Epithelial cell of prostate (primary cell): ENCODE data around the gene IQCF2.
"Not testable (repeated sequence)": the region's sequence is repeated elsewhere in the genome, so short reads cannot be mapped to it uniquely, and the experiment has no call there.

Source experiments
- DNase-seq: peaks from one replicate; pipeline ENCODE4 v3.0.0-alpha.2; 2011; ENCODE audit warnings: low read depth, low spot score
- H3K27ac ChIP-seq: fragments of 450-650 bp; 2 replicates; pipeline ENCODE4 v1.5.1; 2017; ENCODE audit warnings: mild to moderate bottlenecking

The IQCF2 gene

DNA sequence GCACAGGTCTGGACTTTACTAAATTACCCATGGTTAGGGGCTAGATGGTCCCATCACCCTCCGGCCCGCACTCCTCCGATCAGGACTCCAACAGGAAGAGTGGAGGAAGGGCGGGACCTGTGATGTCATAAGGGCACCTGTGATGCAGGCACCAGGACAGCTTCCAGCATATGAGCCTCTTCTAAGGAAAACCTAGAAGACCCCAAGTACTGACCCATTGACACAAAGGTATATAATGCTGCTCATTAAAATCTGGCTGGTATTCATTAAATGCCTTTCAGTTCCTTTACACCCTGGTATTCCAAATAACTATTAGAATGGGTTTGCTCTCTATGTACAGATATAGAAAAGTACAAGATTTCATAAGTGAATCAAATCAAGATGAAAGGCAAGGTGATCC is 14.1 kb downstream of the IQCF2 start, which contains the start of gene IQCF5:
Gene IQCF5 (minus strand): TSS at position 101 of the 400 bp plus-strand sequence. CDS start 70 bp downstream, at position 31.
- DNase-seq: no peak
- H3K27ac ChIP-seq: no peak within 1 kb of the TSS

DNA sequence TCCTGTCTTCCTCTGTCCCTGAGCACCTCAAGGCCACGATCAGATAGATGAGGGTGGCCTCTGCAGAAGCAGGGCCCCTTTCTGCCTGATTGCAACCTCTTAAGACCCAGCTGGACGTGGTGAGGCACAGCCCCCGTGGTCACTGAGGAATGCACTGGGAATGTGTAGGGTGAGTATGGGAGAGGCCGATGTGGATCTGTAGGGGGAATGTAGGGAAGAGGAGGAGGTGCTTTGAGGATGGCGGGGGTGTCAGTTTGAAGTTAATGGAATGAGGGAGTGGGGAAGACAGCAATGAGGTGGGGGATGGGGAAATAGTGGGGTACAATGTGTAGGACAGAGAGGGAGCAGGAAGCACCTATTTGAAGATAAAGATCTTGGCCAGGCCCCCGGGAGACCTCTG is 14.8 kb downstream of the IQCF2 start:
- H3K27ac ChIP-seq: no peak overlapping the region
- DNase-seq: no peak

DNA sequence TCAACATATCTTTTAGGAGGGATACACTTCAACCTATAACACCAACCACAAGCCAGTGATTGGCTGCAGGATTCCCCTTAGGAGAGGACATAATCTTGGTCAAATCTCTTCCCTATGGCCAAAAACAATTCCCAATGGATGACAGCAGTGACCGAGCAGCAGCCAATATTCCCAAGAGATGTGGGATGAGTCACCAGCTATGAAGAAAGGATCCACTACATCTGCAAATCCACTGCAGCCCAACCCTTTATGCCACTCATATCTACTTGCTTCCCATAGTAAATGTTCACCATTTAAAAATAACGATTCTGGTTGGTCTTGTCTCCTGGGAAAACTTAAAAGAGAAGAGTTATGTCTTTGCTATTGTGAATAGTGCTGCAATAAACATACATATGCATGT is 18.5 kb downstream of the IQCF2 start:
- no peak overlapping the region for H3K27ac ChIP-seq
- DNase-seq: no peak

DNA sequence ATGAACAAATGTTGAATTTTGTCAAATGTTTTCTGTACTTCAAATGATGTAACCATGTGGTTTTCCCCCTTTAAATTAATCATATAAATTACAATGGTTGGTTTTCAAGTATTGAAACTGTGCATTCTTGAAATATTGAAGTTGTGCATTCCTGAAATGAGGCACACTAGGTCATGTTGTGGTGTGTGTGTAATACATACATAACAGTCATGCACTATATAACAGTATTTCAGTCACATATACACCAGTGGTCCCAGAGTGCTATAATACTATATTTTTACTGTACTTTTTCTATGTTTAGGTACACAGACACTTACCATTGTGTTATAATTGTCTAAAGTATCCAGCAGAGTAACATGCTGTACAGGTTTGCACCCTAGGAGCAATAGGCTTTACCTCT is 25.0 kb downstream of the IQCF2 start:
- H3K27ac ChIP-seq: no peak overlapping the region
- no peak for DNase-seq

DNA sequence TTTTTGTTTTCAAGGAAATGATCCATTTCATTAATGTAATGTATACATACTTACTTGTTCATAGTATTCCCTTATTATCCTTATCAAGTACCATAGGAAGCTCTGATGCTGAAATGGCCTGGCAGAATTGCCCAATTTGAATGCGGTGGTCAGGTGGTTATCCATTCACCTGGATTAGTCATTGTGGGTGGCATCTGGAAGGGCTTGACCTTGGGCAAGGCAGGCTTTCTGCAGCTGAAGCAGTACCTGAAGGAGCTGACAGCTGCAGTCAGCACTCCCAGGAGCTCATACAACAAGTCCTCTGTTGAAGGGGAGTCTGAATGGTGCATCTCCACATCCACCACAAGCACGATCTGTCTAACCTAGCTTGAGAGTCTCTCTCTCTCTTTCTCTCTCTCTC is 26.2 kb downstream of the IQCF2 start:
- no peak for DNase-seq
- no peak overlapping the region for H3K27ac ChIP-seq

DNA sequence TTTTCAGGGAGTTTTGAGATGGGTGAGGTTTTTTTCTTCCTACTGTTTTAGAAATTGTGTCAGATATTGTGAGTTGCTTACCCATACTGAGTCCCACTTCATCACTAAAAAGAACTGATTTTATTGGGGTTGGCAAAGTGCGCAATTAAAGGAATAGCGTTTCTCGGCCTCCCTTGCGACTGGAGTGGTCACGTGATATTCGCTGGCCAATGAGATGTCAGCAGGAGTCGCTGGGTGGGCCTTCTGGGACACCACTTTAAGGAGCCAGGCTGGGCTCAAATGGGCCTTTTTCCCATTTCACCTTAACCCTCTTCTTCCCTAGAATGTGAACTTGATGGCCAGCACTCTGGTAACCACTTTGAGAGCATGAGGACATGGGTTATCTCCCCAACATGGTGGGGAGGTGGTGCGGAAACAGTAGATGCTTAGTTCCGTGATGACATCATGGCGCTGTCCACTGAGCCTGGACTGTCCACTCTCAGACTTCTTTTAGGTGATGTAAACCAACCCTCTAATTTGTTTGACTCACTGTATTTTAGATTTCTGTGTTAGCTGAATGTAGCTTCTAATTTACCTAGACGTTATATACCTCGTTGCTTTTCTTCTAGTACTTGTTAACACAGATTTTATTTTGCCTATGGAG is 27.2 kb downstream of the IQCF2 start:
- no peak for DNase-seq
- no peak overlapping the region for H3K27ac ChIP-seq

DNA sequence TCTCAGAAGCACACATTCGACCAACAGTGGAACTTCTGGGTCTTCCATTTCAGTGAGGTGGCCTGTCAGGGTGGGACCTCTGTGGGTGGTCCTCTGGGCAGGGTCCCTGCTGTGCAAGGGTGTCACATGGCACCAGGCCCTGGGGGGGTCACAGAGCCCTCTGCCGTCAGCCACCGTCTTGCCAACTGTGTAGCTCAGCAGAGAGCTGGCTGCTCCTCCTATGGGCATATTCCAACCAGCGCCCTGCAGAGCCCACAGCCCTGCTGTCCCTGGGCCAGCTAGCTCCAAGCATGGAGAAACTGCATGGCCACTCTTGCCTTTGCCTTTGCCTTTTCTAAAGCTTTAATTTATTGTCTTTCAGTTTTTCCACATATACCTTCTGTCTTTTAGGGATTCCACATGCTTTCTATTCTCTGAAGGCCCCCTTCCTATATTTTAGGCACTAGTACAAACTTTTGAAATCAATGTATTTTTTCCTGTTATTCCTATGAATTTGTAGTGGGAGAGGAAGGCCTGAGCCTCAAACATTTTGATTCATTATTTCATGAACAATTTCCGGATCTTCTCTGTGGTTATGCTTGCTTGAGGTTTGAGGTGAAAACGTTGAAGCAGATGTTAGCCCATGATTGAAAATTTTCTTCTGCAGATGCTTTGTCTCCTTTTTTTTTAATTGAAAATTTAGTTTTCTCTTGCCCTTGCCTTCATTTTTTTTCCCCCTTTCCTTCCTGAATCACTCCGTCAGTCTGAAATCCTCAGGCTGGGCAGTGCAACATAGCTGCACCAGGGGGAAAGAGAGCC is 30.0 kb downstream of the IQCF2 start:
- no peak overlapping the region for H3K27ac ChIP-seq
- DNase-seq: no peak

DNA sequence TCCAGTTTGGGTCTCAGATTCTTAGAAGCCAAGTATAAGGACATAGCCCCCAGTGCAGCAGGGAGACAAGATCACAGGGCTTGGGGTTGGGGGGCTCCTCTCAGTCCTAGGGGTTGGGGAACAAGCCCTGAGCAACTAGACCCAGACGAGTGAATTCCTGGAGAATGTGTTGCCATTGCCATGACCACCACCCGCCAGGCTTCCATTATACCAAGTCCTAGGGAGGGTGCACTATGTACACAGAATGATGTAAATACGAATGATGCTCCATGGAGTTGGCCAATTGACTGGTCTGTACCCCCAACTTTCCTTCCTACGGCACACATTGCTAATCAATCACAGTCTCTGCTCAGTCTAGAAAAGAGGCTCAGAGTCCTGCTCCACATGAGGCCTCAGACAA is 33.0 kb downstream of the IQCF2 start:
- DNase-seq: no peak

DNA sequence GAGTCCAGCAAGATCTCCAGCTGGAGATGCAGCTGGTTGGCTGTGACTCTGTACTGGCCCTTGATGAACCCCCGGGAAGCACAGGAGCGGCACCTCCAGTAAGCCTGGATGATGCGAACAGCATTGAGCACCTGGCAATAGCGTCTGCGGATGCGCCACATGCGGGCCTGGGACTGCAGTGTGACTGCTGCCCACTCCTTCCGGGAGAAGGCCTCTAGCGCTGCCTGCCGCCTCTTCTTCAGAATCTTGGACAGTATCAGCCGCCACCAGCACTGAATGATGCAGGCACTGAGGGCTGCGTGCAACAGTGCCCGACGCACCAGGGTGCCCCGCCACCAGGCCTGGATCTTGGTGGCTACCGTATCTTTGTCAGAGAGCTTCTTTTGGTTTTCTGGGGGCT is 33.5 kb downstream of the IQCF2 start:
- no peak for DNase-seq
- no peak overlapping the region for H3K27ac ChIP-seq

More for the DNA sequence above, 33.0 kb downstream of the IQCF2 start:
- H3K27ac ChIP-seq: no peak overlapping the region

DNA sequence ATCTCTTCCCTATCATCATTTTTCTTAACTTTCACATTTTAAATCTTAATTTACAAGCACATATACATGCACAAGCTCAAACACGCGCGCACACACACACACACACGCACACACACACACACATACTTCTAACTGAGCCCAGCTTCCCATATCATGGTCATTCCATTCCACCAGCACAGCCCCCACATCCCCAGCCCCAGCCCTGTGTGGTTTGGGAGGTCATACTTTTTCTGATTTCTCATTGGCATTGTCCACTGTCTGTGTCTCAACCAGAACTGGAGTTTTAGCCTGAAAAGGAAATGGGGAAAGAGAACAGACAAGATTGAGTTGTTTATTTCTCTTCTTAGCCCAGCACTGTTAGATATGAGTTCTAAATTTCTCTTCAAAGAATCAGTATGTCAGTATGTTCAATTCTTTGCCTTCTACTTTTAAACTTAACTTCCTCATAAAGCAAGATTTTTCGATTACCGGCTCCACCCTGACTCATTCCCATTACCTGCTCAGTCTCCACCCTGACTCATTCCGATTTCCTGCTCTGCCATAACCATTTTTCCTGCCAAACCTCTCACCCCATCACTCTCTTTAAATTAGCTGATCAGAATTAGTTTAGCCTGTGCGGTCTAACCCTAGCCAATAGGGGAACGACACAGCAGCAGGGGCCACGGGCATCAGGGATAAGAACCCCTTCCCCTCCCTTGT is 35.3 kb downstream of the IQCF2 start:
- no peak overlapping the region for H3K27ac ChIP-seq
- DNase-seq: no peak

DNA sequence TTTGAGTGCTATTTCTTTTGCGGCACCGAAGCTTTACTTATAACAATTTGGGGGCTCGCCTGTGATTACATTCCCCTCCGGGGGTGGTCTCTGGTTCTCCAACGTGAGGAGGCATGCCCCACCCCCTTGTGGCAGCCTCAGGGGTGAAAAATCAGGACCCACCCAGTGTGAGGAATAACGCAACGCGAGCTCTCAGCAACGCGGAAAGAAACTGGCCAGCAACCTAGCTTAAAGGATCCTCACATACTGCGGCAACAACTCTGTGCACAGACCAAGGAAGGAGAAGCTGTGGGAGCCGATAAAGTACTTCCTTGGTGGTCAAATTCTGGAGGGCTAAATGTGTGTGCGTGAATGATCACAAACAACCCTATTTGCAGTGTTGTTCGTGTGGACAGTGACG is 36.0 kb downstream of the IQCF2 start:
- no peak overlapping the region for H3K27ac ChIP-seq
- no peak for DNase-seq

DNA sequence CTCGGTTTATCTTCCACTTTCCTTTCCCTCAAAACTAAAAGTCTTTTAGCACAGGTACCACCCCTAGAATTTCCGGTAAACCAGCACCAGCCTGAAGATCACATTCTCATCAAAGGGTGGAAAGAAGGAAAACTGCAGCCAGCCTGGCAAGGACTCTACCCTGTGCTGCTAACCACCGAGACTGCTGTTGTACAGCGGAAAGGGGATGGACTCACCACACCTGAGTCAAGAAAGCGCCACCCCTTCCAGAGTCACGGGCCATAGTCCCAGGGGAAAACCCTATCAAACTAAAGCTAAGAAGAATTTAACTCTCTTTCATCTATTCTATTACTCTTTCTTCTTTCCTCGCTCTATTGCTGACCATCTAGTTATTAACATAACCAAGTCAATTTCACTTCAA is 38.6 kb downstream of the IQCF2 start:
- not testable (repeated sequence) for DNase-seq, H3K27ac ChIP-seq

DNA sequence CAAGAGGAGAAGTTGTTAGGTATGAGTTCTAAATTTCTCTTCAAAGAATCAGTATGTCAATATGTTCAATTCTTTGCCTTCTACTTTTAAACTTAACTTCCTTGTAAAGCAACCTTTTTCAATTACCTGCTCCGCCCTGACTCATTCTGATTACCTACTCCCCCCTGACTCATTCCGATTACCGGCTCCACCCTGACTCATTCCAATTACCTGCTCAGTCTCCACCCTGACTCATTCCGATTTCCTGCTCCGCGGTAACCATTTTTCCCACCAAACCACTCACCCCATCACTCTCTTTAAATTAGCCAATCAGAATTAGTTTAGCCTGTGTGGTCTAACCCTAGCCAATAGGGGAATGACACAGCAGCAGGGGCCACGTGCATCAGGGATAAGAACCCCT is 40.9 kb downstream of the IQCF2 start:
- DNase-seq: peak; percentile 79
- peak overlapping the region; percentile 71 for H3K27ac ChIP-seq

DNA sequence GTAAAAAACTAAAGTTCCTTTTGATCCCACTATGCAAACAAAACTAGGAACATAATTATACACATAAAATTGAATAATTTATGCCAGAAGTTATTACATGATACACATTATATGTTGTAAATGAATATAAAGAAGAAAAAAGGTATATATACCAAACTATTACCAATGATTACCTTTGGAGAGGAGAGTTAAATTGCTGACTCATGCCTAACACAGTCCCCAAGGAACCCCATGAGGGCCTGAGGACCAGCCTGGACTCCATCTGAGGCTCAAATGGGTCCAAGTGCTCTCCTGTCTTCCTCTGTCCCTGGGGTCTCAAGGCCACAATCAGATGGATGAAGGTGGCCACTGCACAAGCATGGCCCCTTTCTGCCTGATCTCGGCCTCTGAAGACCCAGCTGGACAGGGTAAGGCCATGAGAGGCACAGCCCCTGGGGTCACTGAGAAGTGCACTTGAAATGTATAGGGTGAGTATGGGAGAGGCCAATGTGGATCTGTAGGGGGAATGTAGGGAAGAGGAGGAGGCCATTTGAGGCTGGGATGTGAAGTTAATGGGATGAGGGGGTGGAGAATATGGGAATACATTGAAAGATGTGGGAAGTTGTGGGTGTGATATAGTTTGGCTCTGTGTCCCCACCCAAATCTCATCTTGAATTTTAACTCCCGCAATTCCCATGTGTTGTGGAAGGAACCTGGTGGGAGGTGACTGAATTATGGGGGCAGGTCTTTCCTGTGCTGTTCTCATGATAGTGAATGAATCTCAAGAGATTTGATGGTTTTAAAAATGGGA is 42.8 kb downstream of the IQCF2 start:
- DNase-seq: no peak
- H3K27ac ChIP-seq: no peak overlapping the region

DNA sequence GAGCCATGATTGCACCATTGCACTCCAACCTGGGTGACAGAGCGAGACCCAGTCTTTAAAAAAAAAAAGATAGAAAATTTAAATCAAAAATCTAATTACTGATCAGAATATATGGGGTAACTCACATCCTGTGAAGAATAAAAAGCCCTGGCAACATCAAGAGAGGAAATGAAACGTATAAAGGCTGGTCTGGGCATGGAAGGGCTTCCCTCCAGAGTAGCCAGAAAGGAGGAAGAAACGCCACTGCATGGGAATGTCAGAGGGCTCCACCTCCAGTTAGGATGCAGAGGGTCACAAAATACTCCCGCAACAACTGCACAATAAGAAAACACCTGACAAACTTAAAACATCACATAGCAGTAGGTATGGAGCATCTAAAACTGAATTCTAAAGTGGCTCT is 46.6 kb downstream of the IQCF2 start:
- DNase-seq: no peak

More for the DNA sequence above, 46.6 kb downstream of the IQCF2 start:
- H3K27ac ChIP-seq: peak overlapping the region; percentile 58
